ENCODE data around the gene MACROD2.

Gene MACROD2

GRCh38 chr20:14859627-14860026 is 864.3 kb downstream of the MACROD2 start:
- no peak for DNase-seq (ENCODE audit: low read depth, low spot score)

GRCh38 chr20:14860410-14860814 is 865.1 kb downstream of the MACROD2 start:
- DNase-seq (ENCODE audit: low read depth, low spot score), result no peak

GRCh38 chr20:14861028-14861699 is 865.8 kb downstream of the MACROD2 start:
- DNase-seq (ENCODE audit: low read depth, low spot score), result no peak

DNA sequence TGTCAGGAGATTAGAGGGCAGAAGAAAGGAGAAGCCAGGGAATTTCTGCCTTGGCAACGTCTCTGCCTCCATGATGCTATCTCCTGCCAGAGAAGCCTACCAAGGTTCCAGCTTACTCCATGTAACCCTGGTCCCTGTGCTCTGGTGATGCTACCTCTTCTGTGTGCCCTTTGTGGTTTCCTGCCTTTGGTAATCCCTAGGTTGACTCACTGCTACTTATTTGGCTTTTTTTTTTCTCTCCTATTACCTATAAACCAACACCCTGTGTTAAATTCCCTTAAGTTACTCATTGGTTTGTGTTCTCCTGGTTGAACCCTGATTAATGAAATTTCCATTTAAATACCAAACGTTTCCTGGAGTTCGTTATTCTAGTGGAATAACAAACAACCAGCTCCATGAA is 869.9 kb downstream of the MACROD2 start:
- DNase-seq (ENCODE audit: low read depth, low spot score), result no peak

GRCh38 chr20:14865731-14866130 is 870.4 kb downstream of the MACROD2 start:
- DNase-seq (ENCODE audit: low read depth, low spot score), result no peak

- no peak for DNase-seq (ENCODE audit: low read depth, low spot score)
Observed at GRCh38 chr20:14866841-14867514, 871.7 kb downstream of the MACROD2 start.

DNA sequence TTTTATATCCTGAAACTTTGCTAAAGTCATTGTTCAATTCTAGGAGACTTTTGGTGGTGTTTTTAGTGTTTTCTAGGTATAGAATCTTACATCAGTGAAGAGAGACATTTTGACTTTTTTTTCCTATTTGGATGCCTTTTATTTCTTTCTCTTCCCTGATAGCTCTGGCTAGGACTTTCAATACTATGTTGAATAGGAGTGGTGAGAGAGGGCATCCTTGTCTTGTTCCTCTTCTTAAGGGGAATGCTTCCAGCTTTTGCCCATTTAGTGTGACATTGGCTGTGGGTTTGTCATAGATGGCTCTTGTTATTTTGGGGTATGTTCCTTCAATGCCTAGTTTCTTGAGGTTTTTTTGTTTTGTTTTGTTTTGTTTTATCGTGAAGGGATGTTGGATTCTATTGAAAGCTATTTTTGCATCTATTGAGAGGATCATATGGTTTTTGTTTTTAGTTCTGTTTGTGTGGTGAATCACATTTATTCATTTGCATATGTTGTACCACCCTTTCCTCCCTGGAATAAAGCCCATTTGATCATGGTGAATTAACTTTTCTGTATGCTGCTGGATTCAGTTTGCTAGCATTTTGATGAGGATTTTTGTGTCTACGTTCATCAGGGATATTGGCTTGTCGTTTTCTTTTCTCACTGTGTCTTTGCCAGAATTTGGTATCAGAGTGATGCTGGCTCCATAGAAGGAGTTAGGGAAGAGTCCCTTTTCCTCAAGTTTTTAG is 882.1 kb downstream of the MACROD2 start:
- DNase-seq (ENCODE audit: low read depth, low spot score), result no peak

DNA sequence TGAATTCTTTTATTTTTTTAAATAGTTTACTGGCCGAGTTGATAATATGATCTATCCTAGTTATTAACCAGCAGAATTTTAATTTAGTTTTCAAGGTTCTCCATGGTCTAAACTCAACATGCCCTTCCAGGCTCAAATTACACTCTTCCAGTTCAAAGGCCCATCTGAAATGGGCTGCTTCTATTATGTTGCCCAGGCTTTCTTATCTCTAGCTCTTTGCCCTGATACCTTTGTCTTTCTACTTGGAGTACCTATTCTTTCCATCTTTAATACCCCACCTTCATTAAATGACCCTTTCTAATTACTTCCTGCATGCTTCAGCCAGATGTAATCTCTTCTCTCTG is 883.3 kb downstream of the MACROD2 start:
- no peak for DNase-seq (ENCODE audit: low read depth, low spot score)

DNA sequence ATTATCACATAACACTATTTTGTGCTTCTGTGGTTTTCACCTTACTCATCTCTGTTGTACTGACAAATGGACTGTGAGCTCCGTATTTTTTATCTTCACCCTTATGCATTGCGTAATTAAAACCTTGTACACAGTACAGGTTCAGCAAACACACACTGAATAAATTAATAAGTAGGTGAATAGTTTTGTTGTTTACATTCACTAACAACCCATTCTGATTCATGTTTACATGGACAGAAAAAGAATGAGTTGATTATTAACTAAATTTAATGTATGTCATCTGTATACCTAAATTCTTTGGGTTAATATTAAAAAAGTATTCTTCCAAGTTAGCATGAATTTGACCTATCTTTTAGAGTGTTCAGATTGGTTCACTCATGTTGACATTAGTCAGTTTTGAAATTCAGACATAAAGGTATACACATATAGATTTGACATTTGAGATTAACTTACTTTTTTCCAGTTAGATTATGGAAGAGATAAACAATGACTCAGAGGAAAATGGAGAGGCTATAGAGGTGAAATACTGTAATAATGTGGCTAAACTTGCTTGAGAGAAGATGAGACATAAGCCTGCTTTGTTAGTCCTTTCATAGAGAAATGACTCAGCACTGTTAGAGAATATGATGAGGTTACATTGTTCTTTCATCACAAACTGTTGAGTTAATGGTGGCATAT is 883.8 kb downstream of the MACROD2 start:
- no peak for DNase-seq (ENCODE audit: low read depth, low spot score)

DNA sequence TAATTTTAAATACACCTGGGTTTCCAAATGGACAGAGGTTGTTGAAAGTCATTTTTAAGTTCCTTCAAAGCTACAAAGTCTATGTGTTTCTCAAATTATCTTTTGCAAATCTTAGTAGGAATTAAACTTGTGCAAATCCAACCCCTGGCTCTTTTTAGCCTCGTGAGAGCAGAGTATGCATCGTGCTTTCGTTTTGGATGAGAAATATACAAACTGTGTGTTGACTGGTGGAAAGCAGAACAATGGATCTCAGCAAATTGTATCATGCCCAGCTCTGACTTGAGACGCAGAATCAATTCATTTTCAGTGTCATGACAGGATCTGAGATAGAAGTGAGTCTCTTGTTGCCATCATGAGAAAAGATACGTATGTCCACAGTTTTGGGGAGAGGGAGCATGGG is 884.5 kb downstream of the MACROD2 start:
- no peak for DNase-seq (ENCODE audit: low read depth, low spot score)

- DNase-seq (ENCODE audit: low read depth, low spot score), result no peak
Observed at GRCh38 chr20:14881518-14881917, 886.2 kb downstream of the MACROD2 start.

DNA sequence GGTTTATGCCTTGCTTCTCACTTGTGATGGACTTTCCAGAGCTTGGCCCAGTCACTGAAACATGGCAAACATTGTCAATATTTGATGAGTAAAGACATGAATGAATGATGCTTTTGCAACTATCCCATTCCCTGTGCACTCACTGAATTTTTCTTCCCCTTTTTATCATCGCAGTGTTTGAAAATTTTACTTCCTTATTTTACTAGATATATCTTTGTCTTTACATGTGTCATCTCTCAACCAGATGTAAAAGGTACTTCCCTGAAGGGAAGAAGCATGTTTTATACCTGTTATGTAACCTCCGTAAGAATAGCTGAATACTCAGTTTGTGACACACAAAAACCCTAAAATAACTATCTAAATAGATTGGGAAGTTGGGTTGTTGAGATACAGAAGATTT is 886.8 kb downstream of the MACROD2 start:
- DNase-seq (ENCODE audit: low read depth, low spot score), result no peak

GRCh38 chr20:14882846-14883245 is 887.5 kb downstream of the MACROD2 start:
- no peak for DNase-seq (ENCODE audit: low read depth, low spot score)

GRCh38 chr20:14883324-14883723 is 888.0 kb downstream of the MACROD2 start:
- DNase-seq (ENCODE audit: low read depth, low spot score), result no peak

GRCh38 chr20:14885661-14886060 is 890.3 kb downstream of the MACROD2 start:
- no peak for DNase-seq (ENCODE audit: low read depth, low spot score)

GRCh38 chr20:14888134-14888533 is 892.8 kb downstream of the MACROD2 start:
- DNase-seq (ENCODE audit: low read depth, low spot score), result no peak

- no peak for DNase-seq (ENCODE audit: low read depth, low spot score)
Observed at GRCh38 chr20:14889496-14890255, 894.4 kb downstream of the MACROD2 start.

DNA sequence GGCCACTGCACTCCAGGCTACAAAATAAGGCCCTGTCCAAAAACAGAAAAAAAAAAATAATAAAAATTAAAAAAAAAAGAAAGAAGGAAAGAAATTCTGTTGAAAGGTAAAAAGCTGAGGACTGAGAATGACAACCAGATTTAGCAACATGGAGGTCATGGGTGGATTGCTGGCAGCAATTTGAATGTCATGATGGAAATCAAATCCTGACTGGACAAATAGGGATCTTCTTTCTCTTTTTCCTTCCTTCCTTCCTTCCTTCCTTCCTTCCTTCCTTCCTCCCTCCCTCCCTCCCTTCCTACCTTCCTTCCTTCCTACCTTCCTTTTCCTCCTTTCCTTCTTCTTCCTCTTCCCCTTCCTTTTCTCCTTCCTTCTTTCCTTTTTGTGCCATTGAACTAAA is 895.4 kb downstream of the MACROD2 start:
- no peak for DNase-seq (ENCODE audit: low read depth, low spot score)

- DNase-seq (ENCODE audit: low read depth, low spot score), result no peak
Observed at GRCh38 chr20:14892782-14893181, 897.5 kb downstream of the MACROD2 start.

GRCh38 chr20:14896569-14896968 is 901.3 kb downstream of the MACROD2 start:
- DNase-seq (ENCODE audit: low read depth, low spot score), result no peak

- no peak for DNase-seq (ENCODE audit: low read depth, low spot score)
Observed at GRCh38 chr20:14897608-14898007, 902.3 kb downstream of the MACROD2 start.
